AG04450 (cell line): ENCODE data around the gene CDH4. TPM values are rescaled to one million over a fixed set of nuclear protein-coding genes. Genes with fewer than 3 reads are reported as not detected.

Experiments used
- CTCF ChIA-PET: fragments of 300-600, 350-600 bp; formaldehyde crosslinking; extraction: SDS; loops from one replicate; lab custom pipeline; 2022; ENCODE audit warnings: antibody characterized with exemption, inconsistent platforms; lab: Charles Lee
- POLR2A ChIA-PET: fragments of 350-600 bp; formaldehyde crosslinking; extraction: SDS; loops from one replicate; lab custom pipeline; 2021; ENCODE audit warnings: antibody characterized with exemption, inconsistent platforms; lab: Yijun Ruan, JAX
- DNase-seq: peaks from one replicate; pipeline ENCODE4 v3.0.0-alpha.2; 2011; ENCODE audit warnings: low read depth, low spot score
- H3K27ac ChIP-seq: one replicate; pipeline ENCODE4 v1.5.1; 2012; ENCODE audit warnings: low read depth, low read length, control low read depth
- H3K27me3 ChIP-seq: one replicate; pipeline ENCODE4 v1.6.0; 2012; ENCODE audit warnings: low read length; ENCODE audit not compliant: control insufficient read depth, insufficient read depth
- H3K4me3 ChIP-seq: 2 replicates; pipeline ENCODE4 v1.5.1; 2011; ENCODE audit warnings: mild to moderate bottlenecking, low read depth, low read length, control low read depth
- H3K9me3 ChIP-seq: 2 replicates; pipeline ENCODE4 v1.5.1; 2012; ENCODE audit warnings: low read length; ENCODE audit not compliant: control insufficient read depth, insufficient read depth
- polyA plus RNA-seq: library from polyadenylated mRNA; depleted of rRNA; stranded (reverse); fragments of >200 nt; gene quantifications from 2 replicates; pipeline ENCODE4 v1.2.3, GENCODE V29; 2011
- TF ChIP-seq, protein P1 (sequence below): IDR thresholded peaks from 2 replicates; pipeline ENCODE4 v1.5.1; 2011; ENCODE audit warnings: low read depth, low read length, control low read depth, inconsistent platforms

The CDH4 gene
- polyA plus RNA-seq, 1 experiment: 1.6 TPM

DNA sequence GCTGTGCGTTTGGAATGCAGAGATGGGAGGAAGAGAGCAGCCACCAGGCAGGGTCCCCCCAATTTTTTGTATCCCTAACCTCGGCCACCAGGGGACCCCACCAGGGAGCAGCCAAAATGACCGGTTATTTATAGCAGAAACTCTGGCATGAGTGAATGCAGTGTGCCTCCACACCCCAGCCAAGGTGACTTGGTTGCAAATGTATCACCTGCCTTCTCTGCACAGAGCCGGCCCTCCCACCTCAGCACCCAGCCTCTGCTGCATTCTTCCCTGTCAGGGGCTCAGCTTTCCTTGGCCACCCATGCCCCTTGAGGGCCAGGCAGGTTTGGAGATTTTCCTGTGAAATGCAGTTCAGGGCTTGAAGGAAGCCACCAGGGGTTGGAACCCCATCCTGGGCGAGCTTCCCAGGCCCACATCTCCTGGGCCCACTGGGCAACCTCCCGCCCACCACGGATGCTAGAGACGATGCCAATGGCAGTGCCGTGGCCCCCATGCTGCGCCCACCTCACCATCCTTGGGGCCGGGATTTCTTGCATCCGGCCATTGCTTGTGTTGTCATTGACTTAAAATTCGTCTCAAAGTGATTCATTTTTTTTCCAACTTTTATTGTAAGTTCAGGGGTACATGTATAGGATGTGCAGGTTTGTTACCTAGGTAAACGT, 522.0 kb downstream of the CDH4 start:
- DNase-seq: no peak
- H3K27me3 ChIP-seq: no peaks in the 10 kb centered on the region
- ChIA-PET POLR2A (no interaction called here), CTCF (interaction anchor here (0.6 kb wide), 1 partner anchor 27 kb away, joined by 3 read pairs; no protein-coding TSS in a partner anchor)
- no peak overlapping the region for H3K27ac ChIP-seq
- H3K4me3 ChIP-seq: no peak overlapping the region
- TF ChIP-seq, protein P1, sequence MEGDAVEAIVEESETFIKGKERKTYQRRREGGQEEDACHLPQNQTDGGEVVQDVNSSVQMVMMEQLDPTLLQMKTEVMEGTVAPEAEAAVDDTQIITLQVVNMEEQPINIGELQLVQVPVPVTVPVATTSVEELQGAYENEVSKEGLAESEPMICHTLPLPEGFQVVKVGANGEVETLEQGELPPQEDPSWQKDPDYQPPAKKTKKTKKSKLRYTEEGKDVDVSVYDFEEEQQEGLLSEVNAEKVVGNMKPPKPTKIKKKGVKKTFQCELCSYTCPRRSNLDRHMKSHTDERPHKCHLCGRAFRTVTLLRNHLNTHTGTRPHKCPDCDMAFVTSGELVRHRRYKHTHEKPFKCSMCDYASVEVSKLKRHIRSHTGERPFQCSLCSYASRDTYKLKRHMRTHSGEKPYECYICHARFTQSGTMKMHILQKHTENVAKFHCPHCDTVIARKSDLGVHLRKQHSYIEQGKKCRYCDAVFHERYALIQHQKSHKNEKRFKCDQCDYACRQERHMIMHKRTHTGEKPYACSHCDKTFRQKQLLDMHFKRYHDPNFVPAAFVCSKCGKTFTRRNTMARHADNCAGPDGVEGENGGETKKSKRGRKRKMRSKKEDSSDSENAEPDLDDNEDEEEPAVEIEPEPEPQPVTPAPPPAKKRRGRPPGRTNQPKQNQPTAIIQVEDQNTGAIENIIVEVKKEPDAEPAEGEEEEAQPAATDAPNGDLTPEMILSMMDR: no peak
- no peaks in the 10 kb centered on the region; the same call in 1 of the 2 replicates for H3K9me3 ChIP-seq

DNA sequence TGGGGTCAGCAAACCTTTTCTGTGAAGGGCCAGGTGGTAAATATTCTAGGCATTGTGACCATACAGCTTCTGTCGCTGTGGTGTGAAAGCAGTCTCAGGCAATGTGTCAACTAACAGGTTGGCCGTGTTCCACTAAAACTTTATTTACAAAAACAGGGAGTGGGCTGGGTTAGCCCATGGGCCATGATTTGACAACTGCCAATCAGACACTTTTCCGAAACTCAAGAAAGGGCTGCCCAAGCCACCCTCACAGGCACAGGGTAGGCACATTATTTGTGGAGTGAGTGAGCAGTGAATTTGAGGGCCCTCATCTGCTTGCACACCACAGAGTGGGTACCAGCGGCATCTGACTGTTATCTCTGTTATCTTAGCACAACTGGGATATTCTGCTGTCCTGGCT, 523.4 kb downstream of the CDH4 start:
- Histone ChIP-seq H3K27ac (no peak overlapping the region), H3K27me3 (no peaks in the 10 kb centered on the region), H3K9me3 (no peaks in the 10 kb centered on the region; the same call in 1 of the 2 replicates), H3K4me3 (no peak overlapping the region)
- POLR2A ChIA-PET: no interaction called here
- no peak for DNase-seq
- TF ChIP-seq, protein P1: no peak
- CTCF ChIA-PET: no interaction called here

GRCh38 chr20:61776491-61777075, 524.5 kb downstream of the CDH4 start:
- ChIA-PET CTCF (no interaction called here), POLR2A (no interaction called here)
- Histone ChIP-seq H3K9me3 (no peaks in the 10 kb centered on the region; the same call in 1 of the 2 replicates), H3K4me3 (no peak overlapping the region), H3K27ac (no peak overlapping the region), H3K27me3 (no peaks in the 10 kb centered on the region)
- TF ChIP-seq, protein P1: no peak
- DNase-seq: no peak

DNA sequence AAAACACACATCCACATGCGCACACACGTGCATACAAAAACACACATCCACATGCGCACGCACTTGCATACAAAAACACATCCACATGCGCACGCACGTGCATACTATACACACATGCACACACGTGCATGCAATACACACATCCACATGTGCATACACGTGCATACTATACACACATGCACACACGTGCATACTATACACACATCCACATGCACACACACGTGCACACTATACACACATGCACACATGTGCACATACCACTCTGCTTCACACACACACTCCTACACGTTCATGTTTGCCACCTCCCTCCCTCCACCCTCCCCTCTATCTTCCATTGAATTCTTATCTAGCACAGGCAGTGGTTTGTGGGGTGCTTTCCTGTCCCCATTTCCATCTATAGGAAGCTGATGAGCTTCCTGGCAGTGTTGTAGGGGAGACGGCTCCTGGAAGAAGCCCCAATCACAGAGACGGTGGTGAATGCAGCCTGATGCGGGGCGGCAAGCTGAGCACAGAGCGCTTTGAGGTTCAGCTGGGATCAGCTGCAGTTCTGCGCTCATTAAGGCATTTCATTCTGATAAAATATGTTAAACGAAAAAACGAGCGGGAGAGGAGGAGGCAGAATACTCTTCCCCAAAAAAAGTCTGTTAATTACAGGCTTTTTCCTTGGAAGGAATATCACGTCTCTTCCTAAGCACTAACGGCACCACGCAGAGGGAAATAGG, 525.9 kb downstream of the CDH4 start:
- ChIA-PET CTCF (no interaction called here), POLR2A (no interaction called here)
- H3K4me3 ChIP-seq: no peak overlapping the region
- TF ChIP-seq, protein P1: no peak
- DNase-seq: no peak
- no peaks in the 10 kb centered on the region; the same call in 1 of the 2 replicates for H3K9me3 ChIP-seq
- H3K27ac ChIP-seq: no peak overlapping the region
- no peaks in the 10 kb centered on the region for H3K27me3 ChIP-seq

GRCh38 chr20:61778495-61778863, 526.4 kb downstream of the CDH4 start:
- Histone ChIP-seq H3K27me3 (peaks cover 1% of the 10 kb centered on the region), H3K9me3 (no peaks in the 10 kb centered on the region; the same call in 1 of the 2 replicates), H3K27ac (no peak overlapping the region), H3K4me3 (no peak overlapping the region)
- DNase-seq: no peak
- ChIA-PET POLR2A (no interaction called here), CTCF (no interaction called here)
- TF ChIP-seq, protein P1: no peak
